Astrocyte of the spinal cord (primary cell): ENCODE results near the gene ZRANB3.

Experiments used
- DNase-seq: peaks from one replicate; pipeline ENCODE4 v3.0.0; 2011; ENCODE audit warnings: low read depth, low spot score
- H3K4me3 ChIP-seq: 2 replicates; pipeline ENCODE4 v1.5.1; 2011; ENCODE audit warnings: low read depth, mild to moderate bottlenecking, low read length, moderate library complexity
- CTCF ChIP-seq: IDR thresholded peaks from 2 replicates; pipeline ENCODE4 v1.5.1; 2012; ENCODE audit warnings: low read depth, mild to moderate bottlenecking, low read length, inconsistent platforms
- in situ Hi-C: cut with HindIII; loops from 2 replicates; pipeline ENCODE4 v1.10.0; 2017; ENCODE audit warnings: low sequenced_read_pairs

Gene ZRANB3

GRCh38 chr2:135179689-135180088 is 351.3 kb downstream of the ZRANB3 start:
- no peak for DNase-seq
- no peak for TF ChIP-seq CTCF
- H3K4me3 ChIP-seq: no peak overlapping the region
- in situ Hi-C loops: no loop called here

GRCh38 chr2:135175177-135175576 is 355.8 kb downstream of the ZRANB3 start:
- DNase-seq: no peak
- in situ Hi-C loops: no loop called here
- TF ChIP-seq CTCF: no peak
- no peak overlapping the region for H3K4me3 ChIP-seq

- H3K4me3 ChIP-seq: no peak overlapping the region
- no peak for TF ChIP-seq CTCF
- in situ Hi-C loops: no loop called here
- DNase-seq: no peak
These were observed 356.3 kb downstream of the ZRANB3 start for GRCh38 chr2:135174810-135175093.

- in situ Hi-C loops: no loop called here
- no peak for DNase-seq
- TF ChIP-seq CTCF: no peak
- no peak overlapping the region for H3K4me3 ChIP-seq
These were observed 356.8 kb downstream of the ZRANB3 start for GRCh38 chr2:135174049-135174809.

GRCh38 chr2:135169900-135170753 is 360.9 kb downstream of the ZRANB3 start:
- no peak for TF ChIP-seq CTCF
- in situ Hi-C loops: no loop called here
- no peak overlapping the region for H3K4me3 ChIP-seq
- DNase-seq: no peak

GRCh38 chr2:135168204-135168856 is 362.7 kb downstream of the ZRANB3 start:
- in situ Hi-C loops: no loop called here
- no peak overlapping the region for H3K4me3 ChIP-seq
- no peak for DNase-seq
- TF ChIP-seq CTCF: no peak
